ENCODE measurements around the gene MAGI2. TPM values are rescaled to one million over a fixed set of nuclear protein-coding genes. Genes with fewer than 3 reads are reported as not detected.

Gene MAGI2
- total RNA-seq, 1 experiment from 2014 or later, result 0.34 TPM

- DNase-seq (ENCODE audit: low spot score), result no peak
- Histone ChIP-seq H3K4me1 (ENCODE audit: insufficient read depth, low read length, poor library complexity, severe bottlenecking) (peaks cover 5% of the 10 kb centered on the region), H3K27me3 (replicated peaks; ENCODE audit: insufficient read depth, low read depth, low read length, poor library complexity) (peaks cover 5% of the 10 kb centered on the region), H3K36me3 (ENCODE audit: insufficient read depth, low read length, poor library complexity, severe bottlenecking) (no peaks in the 10 kb centered on the region), H3K4me3 (ENCODE audit: low read depth, low read length, poor library complexity, severe bottlenecking) (no peak overlapping the region), H3K9me3 (ENCODE audit: low read depth, low read length, poor library complexity, severe bottlenecking) (no peaks in the 10 kb centered on the region), H3K27ac (ENCODE audit: low read depth, low read length, poor library complexity, severe bottlenecking) (no peak overlapping the region)
- CTCF ChIA-PET, result no interaction called here
- no TSS peak for BruUV-seq (replicated peaks)
- TF ChIP-seq, protein P1, sequence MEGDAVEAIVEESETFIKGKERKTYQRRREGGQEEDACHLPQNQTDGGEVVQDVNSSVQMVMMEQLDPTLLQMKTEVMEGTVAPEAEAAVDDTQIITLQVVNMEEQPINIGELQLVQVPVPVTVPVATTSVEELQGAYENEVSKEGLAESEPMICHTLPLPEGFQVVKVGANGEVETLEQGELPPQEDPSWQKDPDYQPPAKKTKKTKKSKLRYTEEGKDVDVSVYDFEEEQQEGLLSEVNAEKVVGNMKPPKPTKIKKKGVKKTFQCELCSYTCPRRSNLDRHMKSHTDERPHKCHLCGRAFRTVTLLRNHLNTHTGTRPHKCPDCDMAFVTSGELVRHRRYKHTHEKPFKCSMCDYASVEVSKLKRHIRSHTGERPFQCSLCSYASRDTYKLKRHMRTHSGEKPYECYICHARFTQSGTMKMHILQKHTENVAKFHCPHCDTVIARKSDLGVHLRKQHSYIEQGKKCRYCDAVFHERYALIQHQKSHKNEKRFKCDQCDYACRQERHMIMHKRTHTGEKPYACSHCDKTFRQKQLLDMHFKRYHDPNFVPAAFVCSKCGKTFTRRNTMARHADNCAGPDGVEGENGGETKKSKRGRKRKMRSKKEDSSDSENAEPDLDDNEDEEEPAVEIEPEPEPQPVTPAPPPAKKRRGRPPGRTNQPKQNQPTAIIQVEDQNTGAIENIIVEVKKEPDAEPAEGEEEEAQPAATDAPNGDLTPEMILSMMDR (conservative IDR thresholded peaks at IDR 0.05; ENCODE audit: low read depth, low read length), result no peak
- TF ChIP-seq EZH2 (IDR thresholded peaks at IDR 0.05; ENCODE audit: borderline replicate concordance, low read depth, low read length, poor library complexity, severe bottlenecking), result no peak
- intact Hi-C loops (cut with micrococcal nuclease; ENCODE audit: unreplicated experiment), result loop anchor here (5.0 to 10.0 kb wide), 2 partner anchors 159 to 283 kb away; no protein-coding TSS in a partner anchor
- POLR2A ChIA-PET (ENCODE audit: low non-redundant PET), result no interaction called here
These were observed 1227.9 kb downstream of the MAGI2 start for GRCh38 chr7:78225534-78225933.

- Histone ChIP-seq H3K27ac (ENCODE audit: low read depth, low read length, poor library complexity, severe bottlenecking) (no peak overlapping the region), H3K27me3 (replicated peaks; ENCODE audit: insufficient read depth, low read depth, low read length, poor library complexity) (peaks cover 5% of the 10 kb centered on the region), H3K4me3 (ENCODE audit: low read depth, low read length, poor library complexity, severe bottlenecking) (no peak overlapping the region), H3K4me1 (ENCODE audit: insufficient read depth, low read length, poor library complexity, severe bottlenecking) (peaks cover 5% of the 10 kb centered on the region), H3K9me3 (ENCODE audit: low read depth, low read length, poor library complexity, severe bottlenecking) (no peaks in the 10 kb centered on the region), H3K36me3 (ENCODE audit: insufficient read depth, low read length, poor library complexity, severe bottlenecking) (no peaks in the 10 kb centered on the region)
- ChIA-PET POLR2A (ENCODE audit: low non-redundant PET) (no interaction called here), CTCF (no interaction called here)
- no TSS peak for BruUV-seq (replicated peaks)
- DNase-seq (ENCODE audit: low spot score), result no peak
- intact Hi-C loops (cut with micrococcal nuclease; ENCODE audit: unreplicated experiment), result loop anchor here (5.0 to 10.0 kb wide), 2 partner anchors 160 to 283 kb away; no protein-coding TSS in a partner anchor
- no peak for TF ChIP-seq EZH2 (IDR thresholded peaks at IDR 0.05; ENCODE audit: borderline replicate concordance, low read depth, low read length, poor library complexity, severe bottlenecking)
- TF ChIP-seq, protein P1 (conservative IDR thresholded peaks at IDR 0.05; ENCODE audit: low read depth, low read length), result no peak
These were observed 1228.5 kb downstream of the MAGI2 start for GRCh38 chr7:78224923-78225322.

- TF ChIP-seq EZH2 (IDR thresholded peaks at IDR 0.05; ENCODE audit: borderline replicate concordance, low read depth, low read length, poor library complexity, severe bottlenecking), result no peak
- TF ChIP-seq, protein P1 (conservative IDR thresholded peaks at IDR 0.05; ENCODE audit: low read depth, low read length), result no peak
- H3K27me3 ChIP-seq (replicated peaks; ENCODE audit: insufficient read depth, low read depth, low read length, poor library complexity), result peaks cover 5% of the 10 kb centered on the region
- BruUV-seq (replicated peaks), result no TSS peak
- no peak overlapping the region for H3K27ac ChIP-seq (ENCODE audit: low read depth, low read length, poor library complexity, severe bottlenecking)
- ChIA-PET POLR2A (ENCODE audit: low non-redundant PET) (no interaction called here), CTCF (no interaction called here)
- DNase-seq (ENCODE audit: low spot score), result no peak
- intact Hi-C loops (cut with micrococcal nuclease; ENCODE audit: unreplicated experiment), result loop anchor here (2.0 to 10.0 kb wide), 2 partner anchors 161 to 203 kb away; no protein-coding TSS in a partner anchor
- no peak overlapping the region for H3K4me3 ChIP-seq (ENCODE audit: low read depth, low read length, poor library complexity, severe bottlenecking)
- H3K4me1 ChIP-seq (ENCODE audit: insufficient read depth, low read length, poor library complexity, severe bottlenecking), result peaks cover 5% of the 10 kb centered on the region
- H3K36me3 ChIP-seq (ENCODE audit: insufficient read depth, low read length, poor library complexity, severe bottlenecking), result no peaks in the 10 kb centered on the region
- no peaks in the 10 kb centered on the region for H3K9me3 ChIP-seq (ENCODE audit: low read depth, low read length, poor library complexity, severe bottlenecking)
These were observed 1229.9 kb downstream of the MAGI2 start for GRCh38 chr7:78223598-78223997.

Measured in A673 (cell line).